ENCODE measurements around the gene DNAH12.

- TF ChIP-seq CTCF (conservative IDR thresholded peaks at IDR 0.05; ENCODE audit: low read depth, low read length) (no peak), POLR2A (IDR thresholded peaks at IDR 0.05; ENCODE audit: low read depth, low read length) (no peak), MAFK (IDR thresholded peaks at IDR 0.05; ENCODE audit: low read depth, low read length) (no peak), BHLHE40 (IDR thresholded peaks at IDR 0.05; ENCODE audit: low read depth, low read length) (no peak), NFE2L2 (IDR thresholded peaks at IDR 0.05; ENCODE audit: low read depth, low read length) (no peak), MXI1 (IDR thresholded peaks at IDR 0.05; ENCODE audit: borderline replicate concordance, low read depth, low read length) (no peak), SMC3 (IDR thresholded peaks at IDR 0.05; ENCODE audit: low read depth, low read length) (no peak), MAZ (IDR thresholded peaks at IDR 0.05; ENCODE audit: borderline replicate concordance, low read depth, low read length) (no peak), RCOR1 (IDR thresholded peaks at IDR 0.05; ENCODE audit: insufficient replicate concordance, low read length) (no peak), USF2 (IDR thresholded peaks at IDR 0.05; ENCODE audit: low read depth, low read length) (no peak), RAD21 (IDR thresholded peaks at IDR 0.05; ENCODE audit: low read length) (no peak), FOS (IDR thresholded peaks at IDR 0.05; ENCODE audit: low read depth, low read length) (no peak), CHD1 (IDR thresholded peaks at IDR 0.05; ENCODE audit: low read depth, low read length) (no peak)
Observed at GRCh38 chr3:57421336-57421735, 122.8 kb downstream of the DNAH12 start.

Measured in IMR-90 (cell line).